GM18505 (cell line): Measurements from ENCODE around the gene SLC30A4.

Experiments used
- ATAC-seq: cut with Tn5 transposase; IDR thresholded peaks from one replicate; pipeline ENCODE4 v1.9.1; 2021; ENCODE audit not compliant: unreplicated experiment
- POLR2A ChIP-seq: IDR thresholded peaks from 4 replicates; pipeline ENCODE4 v1.6.1; 2011; ENCODE audit warnings: borderline replicate concordance; ENCODE audit not compliant: insufficient read depth, insufficient read length; ENCODE audit errors: extremely low read depth

The SLC30A4 gene, protein sequence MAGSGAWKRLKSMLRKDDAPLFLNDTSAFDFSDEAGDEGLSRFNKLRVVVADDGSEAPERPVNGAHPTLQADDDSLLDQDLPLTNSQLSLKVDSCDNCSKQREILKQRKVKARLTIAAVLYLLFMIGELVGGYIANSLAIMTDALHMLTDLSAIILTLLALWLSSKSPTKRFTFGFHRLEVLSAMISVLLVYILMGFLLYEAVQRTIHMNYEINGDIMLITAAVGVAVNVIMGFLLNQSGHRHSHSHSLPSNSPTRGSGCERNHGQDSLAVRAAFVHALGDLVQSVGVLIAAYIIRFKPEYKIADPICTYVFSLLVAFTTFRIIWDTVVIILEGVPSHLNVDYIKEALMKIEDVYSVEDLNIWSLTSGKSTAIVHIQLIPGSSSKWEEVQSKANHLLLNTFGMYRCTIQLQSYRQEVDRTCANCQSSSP

DNA sequence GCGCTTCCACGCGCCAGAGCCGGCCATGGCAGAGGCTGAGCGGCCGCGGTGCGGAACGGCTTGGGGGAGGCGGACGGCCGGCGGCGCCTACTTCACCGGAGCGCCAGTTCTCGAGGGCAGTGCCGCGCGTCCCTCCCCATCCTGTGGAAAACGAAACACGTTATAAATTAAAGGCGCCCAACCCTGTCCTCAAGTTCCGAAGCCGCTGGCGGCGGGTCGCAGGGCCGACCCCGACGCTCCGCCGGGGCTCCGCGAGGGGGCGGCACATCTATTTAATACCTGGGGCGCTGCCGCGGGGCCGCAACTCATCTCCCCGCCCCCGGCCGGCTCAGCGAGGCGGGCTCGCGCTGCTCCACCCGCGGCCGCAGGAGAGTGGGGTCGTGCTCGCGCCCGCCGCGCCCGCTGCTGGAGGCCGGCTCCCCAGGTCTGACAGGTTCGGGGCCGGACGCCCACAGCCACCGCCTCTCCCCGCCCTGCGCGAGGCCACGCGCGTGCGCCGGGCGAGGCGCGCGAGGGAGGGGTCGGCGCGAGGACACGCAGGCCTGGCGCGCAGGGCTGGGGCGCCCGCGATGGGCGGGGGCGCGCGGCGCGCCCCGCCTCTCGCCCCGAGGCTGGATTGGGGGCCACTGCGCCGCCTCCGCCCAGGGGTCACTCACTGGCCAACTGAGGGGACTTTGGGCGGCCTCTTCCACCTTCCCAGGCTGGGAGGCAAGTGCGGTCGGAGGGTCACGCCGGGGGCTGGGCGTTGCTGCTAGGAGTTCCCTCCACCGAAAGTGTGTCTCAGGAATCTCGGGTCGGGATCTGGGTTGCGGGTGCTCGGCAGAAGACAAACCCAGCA is at the start of gene SLC30A4:
Gene SLC30A4, minus strand, starts transcription at position 428 of the 838 bp plus-strand sequence. Its CDS starts 401 bp downstream, at position 27.
- TF ChIP-seq POLR2A = peak; percentile 46
- peak; percentile 75 for ATAC-seq

DNA sequence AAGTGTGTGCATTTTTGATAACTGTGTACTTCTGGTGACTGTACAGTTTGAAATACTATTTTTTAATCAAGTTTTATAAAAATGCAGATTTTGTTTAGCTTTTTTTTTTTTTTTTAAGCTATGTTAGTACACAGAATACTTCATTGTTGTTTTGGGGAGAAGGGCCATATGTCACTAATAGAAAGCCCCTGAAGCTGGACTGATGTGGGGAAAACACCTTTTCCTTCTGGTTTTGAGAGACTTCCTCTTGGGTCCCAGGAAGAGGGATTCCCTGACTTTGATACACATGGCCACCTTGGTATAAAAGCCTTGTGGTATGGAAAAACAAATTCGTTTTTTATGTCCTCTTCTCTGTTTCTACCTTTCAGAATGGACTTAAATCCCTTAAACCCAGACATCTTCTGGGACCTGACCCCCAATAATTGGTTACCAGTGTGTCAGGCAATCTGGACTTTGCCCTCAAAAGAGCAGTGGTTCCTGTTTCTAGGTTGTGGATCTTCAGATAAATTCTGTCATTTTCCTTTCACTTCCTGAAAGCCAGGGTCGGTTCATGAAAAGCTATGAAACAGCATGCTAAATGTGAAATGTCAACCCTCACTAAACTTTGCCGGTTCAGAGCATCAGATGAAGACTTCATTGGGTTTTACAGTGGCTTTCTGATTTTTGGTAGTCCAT is 33.5 kb upstream of the SLC30A4 start:
- no peak for TF ChIP-seq POLR2A
- ATAC-seq = peak; percentile 71

DNA sequence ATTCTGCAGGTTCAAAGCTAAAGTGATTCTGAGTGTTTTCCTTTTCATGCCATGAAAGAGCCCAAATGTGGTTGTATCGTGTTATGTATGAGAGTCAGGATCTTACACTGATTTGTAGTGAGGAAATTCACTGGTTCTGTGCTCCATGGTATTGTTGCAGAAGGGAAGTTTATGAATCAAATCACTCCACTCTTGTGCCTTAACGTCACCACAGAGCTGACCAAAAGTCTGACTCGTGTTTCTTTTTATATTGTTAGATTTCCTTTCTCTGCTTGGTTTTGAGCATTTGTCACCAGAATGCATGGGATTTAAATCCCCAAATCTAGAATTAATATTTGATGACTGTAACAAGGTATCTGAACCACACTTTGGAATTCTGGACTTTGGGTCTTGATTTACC is 29.1 kb upstream of the SLC30A4 start:
- ATAC-seq = no peak

DNA sequence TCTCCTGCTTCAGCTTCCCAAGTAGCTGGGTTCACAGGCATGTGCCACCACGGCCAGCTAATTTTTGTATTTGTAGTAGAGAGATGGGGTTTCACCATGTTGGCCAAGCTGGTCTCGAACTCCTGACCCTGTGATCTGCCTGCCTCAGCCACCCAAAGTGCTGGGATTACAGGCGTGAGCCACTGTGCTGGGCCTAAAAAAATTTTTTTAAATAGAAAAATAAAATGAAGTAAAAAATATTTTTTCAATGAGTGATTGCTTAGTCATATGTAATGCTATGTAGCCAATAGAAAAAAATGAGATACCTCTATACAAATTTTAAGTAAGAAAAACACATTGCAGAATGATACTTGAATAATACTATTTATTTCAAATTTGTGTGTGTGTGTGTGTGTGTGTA is 27.9 kb upstream of the SLC30A4 start:
- TF ChIP-seq POLR2A = no peak
- no peak for ATAC-seq

More for the DNA sequence above, 29.1 kb upstream of the SLC30A4 start:
- TF ChIP-seq POLR2A = no peak

DNA sequence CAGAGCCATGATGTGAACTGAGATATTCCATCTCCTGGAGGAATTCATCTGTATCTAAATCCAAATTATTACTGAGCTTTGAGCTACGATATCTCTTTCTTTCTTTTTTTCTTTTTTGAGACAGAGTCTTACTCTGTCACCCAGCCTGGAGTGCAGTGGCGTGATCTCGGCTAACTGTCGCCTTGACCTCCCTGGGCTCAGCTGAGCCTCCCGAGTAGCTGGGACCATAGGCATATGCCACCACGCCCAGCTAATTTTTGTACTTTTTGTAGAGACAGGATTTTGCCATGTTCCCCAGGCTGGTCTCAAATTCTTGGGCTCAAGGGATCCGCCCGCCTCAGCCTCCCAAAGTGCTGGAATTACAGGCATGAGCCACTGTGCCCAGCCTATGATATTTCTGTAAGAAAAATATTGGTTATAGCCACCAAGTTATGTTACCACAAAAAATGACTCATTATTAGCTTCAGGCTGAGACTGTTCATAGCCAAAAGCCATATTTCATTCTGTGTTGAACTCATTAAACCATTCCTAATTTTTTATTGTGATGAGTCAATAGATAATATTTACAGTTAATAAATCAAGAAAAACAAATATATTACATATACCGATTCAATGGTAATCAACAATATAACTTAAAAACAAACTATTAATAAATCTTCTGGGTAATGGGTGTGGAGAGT is 27.1 kb upstream of the SLC30A4 start:
- ATAC-seq = no peak
- TF ChIP-seq POLR2A = no peak

DNA sequence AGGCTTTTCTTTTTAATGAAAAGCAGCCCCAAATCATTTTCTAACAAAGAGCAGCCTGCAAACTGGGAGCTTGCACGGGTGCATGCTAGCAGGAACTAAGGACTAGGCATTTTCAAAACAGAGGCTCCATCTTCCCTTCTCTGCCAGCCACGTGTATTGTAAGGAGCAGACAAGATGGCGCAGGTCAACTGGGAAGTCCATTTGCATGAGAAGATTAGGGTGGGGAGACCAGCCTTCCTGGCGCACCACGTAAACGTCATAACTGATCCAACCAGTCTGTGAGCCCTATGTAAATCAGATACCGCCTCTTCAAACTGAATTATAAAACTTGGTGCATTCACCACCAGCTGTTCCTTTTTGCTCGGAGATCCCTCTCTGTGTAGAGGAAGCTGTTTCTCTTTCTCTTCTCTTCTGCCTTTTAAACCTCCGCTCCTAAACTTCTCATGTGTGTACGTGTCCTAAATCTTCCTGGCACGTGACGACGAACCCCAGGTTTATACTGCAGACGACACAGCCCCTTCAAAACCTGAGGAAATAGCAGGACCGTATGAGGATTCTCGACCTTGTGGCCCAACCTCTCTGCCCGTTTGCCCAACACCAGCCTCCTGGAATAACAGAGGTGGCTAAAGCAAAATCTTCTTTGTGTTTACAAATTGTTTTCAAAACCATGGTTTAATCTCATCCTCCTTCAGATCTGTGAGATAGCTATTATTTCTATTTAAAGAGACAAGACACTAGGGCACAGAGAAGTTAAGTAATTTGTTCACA is 26.4 kb upstream of the SLC30A4 start:
- TF ChIP-seq POLR2A = no peak
- ATAC-seq = no peak

DNA sequence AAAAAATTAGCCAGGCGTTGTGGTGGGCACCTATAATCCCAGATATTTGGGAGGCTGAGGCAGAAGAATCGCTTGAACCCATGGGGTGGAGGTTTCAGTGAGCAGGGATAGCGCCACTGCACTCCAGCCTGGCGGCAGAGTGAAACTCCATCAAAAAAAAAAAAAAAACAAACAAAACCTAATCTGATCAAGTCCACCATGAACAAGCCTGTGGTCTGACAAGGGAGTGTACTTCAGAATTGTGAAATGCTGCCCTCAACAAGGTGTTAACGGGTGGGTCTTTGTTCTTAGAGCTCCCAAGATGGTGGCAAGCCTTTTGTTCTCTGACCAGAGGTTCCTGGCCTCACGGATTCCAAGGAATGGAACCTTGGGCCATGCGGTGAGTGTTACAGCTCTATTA is 24.2 kb upstream of the SLC30A4 start:
- TF ChIP-seq POLR2A = no peak
- ATAC-seq = no peak

DNA sequence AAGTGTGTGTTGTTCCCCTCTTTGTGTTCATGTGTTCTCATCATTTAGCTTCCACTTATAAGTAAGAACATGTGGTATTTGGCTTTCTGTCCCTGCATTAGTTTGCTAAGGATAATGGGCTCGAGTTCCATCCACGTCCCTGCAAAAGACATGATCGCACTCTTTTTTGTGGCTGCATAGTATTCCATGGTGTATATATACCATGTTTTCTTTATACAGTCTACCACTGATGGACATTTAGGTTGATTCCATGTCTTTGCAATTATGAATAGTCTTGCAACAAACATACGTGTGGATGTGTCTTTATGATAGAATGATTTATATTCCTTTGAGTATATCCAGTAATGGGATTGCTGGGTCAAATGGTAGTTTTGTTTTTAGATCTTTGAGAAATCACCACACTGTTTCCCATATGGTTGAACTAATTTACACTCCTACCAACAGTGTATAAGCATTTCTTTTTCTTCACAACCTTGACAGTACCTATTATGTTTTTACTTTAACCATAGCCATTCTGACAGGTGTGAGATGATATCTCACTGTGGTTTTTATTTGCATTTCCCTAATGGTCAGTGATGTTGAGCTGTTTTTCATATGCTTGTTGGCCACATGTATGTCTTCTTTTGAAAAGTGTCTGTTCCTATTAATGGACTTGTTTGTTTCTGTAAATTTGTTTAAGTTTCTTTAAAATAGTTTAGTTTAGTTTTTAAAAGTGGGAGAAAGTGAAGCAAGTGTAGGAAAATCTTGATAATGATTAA is 21.9 kb upstream of the SLC30A4 start:
- no peak for ATAC-seq
- TF ChIP-seq POLR2A = no peak

DNA sequence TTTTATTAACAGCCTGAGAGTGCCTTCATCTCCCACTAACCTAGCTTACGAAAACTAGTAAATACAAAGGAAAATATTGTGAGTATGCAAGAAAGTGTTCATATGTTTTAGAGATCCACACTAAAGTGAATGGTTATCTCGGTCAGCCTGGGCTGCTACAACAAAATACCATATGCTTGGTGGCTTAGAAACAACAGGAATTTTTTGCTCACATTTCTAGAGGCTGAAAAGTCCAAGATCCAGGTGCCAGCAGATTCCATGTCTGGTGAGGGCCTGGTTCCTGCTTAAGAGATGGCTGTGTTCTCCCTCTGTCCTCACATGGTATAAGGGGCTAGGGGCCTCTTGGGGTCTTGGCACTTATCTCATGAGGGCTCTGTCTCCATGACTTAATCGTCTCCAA is 20.5 kb upstream of the SLC30A4 start:
- no peak for TF ChIP-seq POLR2A
- ATAC-seq = no peak

DNA sequence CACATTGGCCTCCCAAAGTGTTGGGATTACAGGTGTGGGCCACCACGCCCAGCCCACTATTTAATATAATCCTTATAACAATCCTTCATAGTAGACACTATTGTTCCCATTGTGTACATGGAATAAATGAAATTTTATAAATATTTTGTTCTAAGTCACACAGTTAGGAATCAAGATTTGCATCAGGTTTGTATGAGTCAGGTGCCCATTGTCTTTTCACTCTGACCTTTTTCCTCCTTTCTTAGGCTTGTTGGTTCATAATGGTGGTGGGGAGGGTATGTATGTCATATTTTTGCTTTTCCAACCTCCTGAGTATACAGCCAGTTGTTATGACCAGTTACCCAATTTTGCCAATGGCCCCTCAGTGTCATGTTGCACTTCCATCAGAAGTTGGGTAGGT is 18.0 kb upstream of the SLC30A4 start:
- ATAC-seq = no peak
- TF ChIP-seq POLR2A = no peak

DNA sequence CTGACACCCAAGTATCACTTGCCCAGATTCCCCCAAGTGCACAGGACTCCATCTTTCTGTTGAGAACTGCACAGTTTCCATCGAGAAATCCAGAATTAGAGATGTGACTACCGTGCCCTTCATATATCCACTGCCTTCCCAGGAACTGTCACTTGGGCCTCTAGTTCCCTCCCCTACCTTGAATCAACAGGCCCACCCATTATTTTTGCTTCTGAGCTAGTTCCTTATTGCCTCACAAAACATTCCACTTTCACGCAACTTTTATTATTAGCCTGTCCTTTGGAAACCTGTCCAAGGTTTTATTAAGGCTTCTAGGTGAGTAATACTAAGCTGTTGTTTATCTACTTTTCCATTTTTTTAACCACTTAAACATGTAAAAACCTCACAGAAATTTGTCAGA is 17.1 kb upstream of the SLC30A4 start:
- no peak for TF ChIP-seq POLR2A
- no peak for ATAC-seq
